Endodermal cell (in vitro differentiated cells): Measurements from ENCODE around the gene DAND5. TPM values are rescaled to one million over a fixed set of nuclear protein-coding genes. Genes with fewer than 3 reads are reported as not detected.

Experiments
- DNase-seq: peaks from one replicate; pipeline ENCODE4 v3.0.0-alpha.2; 2017
- H3K27ac ChIP-seq: 2 replicates; pipeline ENCODE4 v1.5.1; 2013; ENCODE audit warnings: mild to moderate bottlenecking, low read depth, low read length, moderate library complexity
- H3K27me3 ChIP-seq: 2 replicates; pipeline ENCODE4 v1.6.1; 2013; ENCODE audit warnings: mild to moderate bottlenecking, low read length, moderate library complexity; ENCODE audit not compliant: insufficient read depth, control insufficient read depth, poor library complexity, severe bottlenecking
- H3K36me3 ChIP-seq: 2 replicates; pipeline ENCODE4 v1.7.0; 2013; ENCODE audit warnings: mild to moderate bottlenecking, low read length, moderate library complexity; ENCODE audit not compliant: control insufficient read depth, insufficient read depth
- H3K4me1 ChIP-seq: one replicate; pipeline ENCODE4 v1.7.0; 2013; ENCODE audit warnings: low read length; ENCODE audit not compliant: control insufficient read depth, insufficient read depth
- H3K4me3 ChIP-seq: 2 replicates; pipeline ENCODE4 v1.5.1; 2013; ENCODE audit warnings: mild to moderate bottlenecking, low read length, moderate library complexity
- H3K9ac ChIP-seq: 2 replicates; pipeline ENCODE4 v1.6.1; 2013; ENCODE audit warnings: mild to moderate bottlenecking, low read length, moderate library complexity; ENCODE audit not compliant: poor library complexity, severe bottlenecking; ENCODE audit errors: extremely low read depth
- H3K9me3 ChIP-seq: 2 replicates; pipeline ENCODE4 v1.6.1; 2013; ENCODE audit warnings: mild to moderate bottlenecking, low read length, moderate library complexity; ENCODE audit not compliant: control insufficient read depth
- H3K27ac Mint-ChIP-seq: 2 replicates; pipeline ENCODE4 v1.8.0; 2020; ENCODE audit warnings: mixed read lengths
- H3K27me3 Mint-ChIP-seq: 2 replicates; pipeline ENCODE4 v1.8.0; 2021; ENCODE audit warnings: mild to moderate bottlenecking, mixed read lengths; ENCODE audit not compliant: insufficient read depth
- H3K36me3 Mint-ChIP-seq: 2 replicates; pipeline ENCODE4 v1.8.0; 2020; ENCODE audit warnings: low read depth, mixed read lengths
- H3K4me1 Mint-ChIP-seq: 2 replicates; pipeline ENCODE4 v1.8.0; 2020; ENCODE audit warnings: mixed read lengths
- H3K4me3 Mint-ChIP-seq: 2 replicates; pipeline ENCODE4 v1.8.0; 2020; ENCODE audit warnings: mild to moderate bottlenecking, moderate library complexity, mixed read lengths
- H3K9me3 Mint-ChIP-seq: 2 replicates; pipeline ENCODE4 v1.8.0; 2020; ENCODE audit warnings: mild to moderate bottlenecking, mixed read lengths
- CTCF ChIP-seq: fragments of 200-600 bp; sonication (generic); conservative IDR thresholded peaks from 2 replicates; pipeline ENCODE4 v1.5.0; 2021; ENCODE audit warnings: antibody characterized with exemption, mild to moderate bottlenecking
- WGBS, 2 experiments: methylation state at CpG; one replicate each; pipeline versions ENCODE4 v1.1.5 to v1.1.7; 2013; ENCODE audit warnings: missing lambda C conversion rate in 2 of 2, mixed read lengths in 1 of 2; ENCODE audit not compliant: insufficient coverage in 1 of 2, insufficient read length in 1 of 2; 5-methylcytosine and 5-hydroxymethylcytosine counted together
- total RNA-seq, 2 donors: library from RNA; stranded (reverse); fragmentation: NEBNext Ultra II Directional in 1 of 2; extraction: Animal tissue kit (Norgen Biotek cat#: 25700) in 1 of 2; gene quantifications; 2 replicates in 1 of 2; 3 replicates in 1 of 2; pipeline ENCODE4 v1.2.1, GENCODE V29; 2021

Gene DAND5
- total RNA-seq, 2 donors from 2014 or later: 0.13 to 0.40 TPM

- peaks cover 11% of the 10 kb centered on the region for H3K4me1 ChIP-seq
- no peak overlapping the region for H3K9ac ChIP-seq
- Mint-ChIP-seq H3K27me3 (peaks cover 100% of the 10 kb centered on the region), H3K4me1 (peaks cover 39% of the 10 kb centered on the region), H3K9me3 (peaks cover 1% of the 10 kb centered on the region), H3K27ac (no peak overlapping the region), H3K4me3 (peak overlapping the region; percentile 13), H3K36me3 (no peaks in the 10 kb centered on the region)
- H3K27ac ChIP-seq: no peak overlapping the region
- no peaks in the 10 kb centered on the region for H3K9me3 ChIP-seq
- 17 to 24% methylated on average over 7 to 14 of the region's 14 CpGs for WGBS, 2 experiments
- H3K27me3 ChIP-seq: peaks cover 100% of the 10 kb centered on the region
- H3K4me3 ChIP-seq: peak overlapping the region; percentile 35
- H3K36me3 ChIP-seq: no peaks in the 10 kb centered on the region
- peak; percentile 74 for DNase-seq
- TF ChIP-seq CTCF: no peak
Measured at GRCh38 chr19:13017306-13018034, 48.1 kb downstream of the DAND5 start.

GRCh38 chr19:13018035-13018914, 48.9 kb downstream of the DAND5 start:
- 42 to 47% methylated on average over 13 to 18 of the region's 21 CpGs for WGBS, 2 experiments
- Histone ChIP-seq H3K27me3 (peaks cover 100% of the 10 kb centered on the region), H3K9ac (no peak overlapping the region), H3K36me3 (no peaks in the 10 kb centered on the region), H3K4me1 (peaks cover 11% of the 10 kb centered on the region), H3K4me3 (no peak overlapping the region), H3K27ac (no peak overlapping the region), H3K9me3 (no peaks in the 10 kb centered on the region)
- no peaks in the 10 kb centered on the region for H3K36me3 Mint-ChIP-seq
- H3K4me3 Mint-ChIP-seq: no peak overlapping the region
- peaks cover 100% of the 10 kb centered on the region for H3K27me3 Mint-ChIP-seq
- TF ChIP-seq CTCF: no peak
- peak; percentile 68 for DNase-seq
- peaks cover 35% of the 10 kb centered on the region for H3K4me1 Mint-ChIP-seq
- H3K9me3 Mint-ChIP-seq: no peaks in the 10 kb centered on the region
- no peak overlapping the region for H3K27ac Mint-ChIP-seq

- Histone ChIP-seq H3K4me3 (no peak overlapping the region), H3K27ac (no peak overlapping the region), H3K9me3 (no peaks in the 10 kb centered on the region), H3K27me3 (peaks cover 100% of the 10 kb centered on the region), H3K9ac (no peak overlapping the region), H3K36me3 (no peaks in the 10 kb centered on the region), H3K4me1 (peaks cover 11% of the 10 kb centered on the region)
- Mint-ChIP-seq H3K27ac (no peak overlapping the region), H3K4me3 (no peak overlapping the region), H3K36me3 (no peaks in the 10 kb centered on the region), H3K4me1 (peaks cover 31% of the 10 kb centered on the region), H3K27me3 (peaks cover 99% of the 10 kb centered on the region), H3K9me3 (no peaks in the 10 kb centered on the region)
- no peak for TF ChIP-seq CTCF
- DNase-seq: no peak
- 44 to 53% methylated on average over 2 to 4 of the region's 4 CpGs for WGBS, 2 experiments
Measured at GRCh38 chr19:13019332-13019731, 50.0 kb downstream of the DAND5 start.
